Activated CD4-positive, alpha-beta T cell treated with anti-CD3 and anti-CD28 coated beads, Interleukin-2, amount 50 U/mL, for 16 hours (primary cell): ENCODE results near the gene PODXL2.

Experiments used
- DNase-seq: peaks from one replicate; pipeline ENCODE4 v3.0.0-alpha.2; 2020

The PODXL2 gene

DNA sequence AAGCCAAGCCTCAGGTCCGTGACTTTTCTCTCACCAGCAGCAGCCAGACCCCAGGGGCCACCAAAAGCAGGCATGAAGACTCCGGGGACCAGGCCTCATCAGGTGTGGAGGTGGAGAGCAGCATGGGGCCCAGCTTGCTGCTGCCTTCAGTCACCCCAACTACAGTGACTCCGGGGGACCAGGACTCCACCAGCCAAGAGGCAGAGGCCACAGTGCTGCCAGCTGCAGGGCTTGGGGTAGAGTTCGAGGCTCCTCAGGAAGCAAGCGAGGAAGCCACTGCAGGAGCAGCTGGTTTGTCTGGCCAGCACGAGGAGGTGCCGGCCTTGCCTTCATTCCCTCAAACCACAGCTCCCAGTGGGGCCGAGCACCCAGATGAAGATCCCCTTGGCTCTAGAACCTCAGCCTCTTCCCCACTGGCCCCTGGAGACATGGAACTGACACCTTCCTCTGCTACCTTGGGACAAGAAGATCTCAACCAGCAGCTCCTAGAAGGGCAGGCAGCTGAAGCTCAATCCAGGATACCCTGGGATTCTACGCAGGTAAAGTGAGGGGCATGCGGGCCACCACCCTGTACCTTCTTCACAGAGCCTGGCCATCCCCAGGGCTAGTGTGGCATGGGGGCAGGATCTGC is 31.8 kb downstream of the PODXL2 start:
- DNase-seq = no peak

DNA sequence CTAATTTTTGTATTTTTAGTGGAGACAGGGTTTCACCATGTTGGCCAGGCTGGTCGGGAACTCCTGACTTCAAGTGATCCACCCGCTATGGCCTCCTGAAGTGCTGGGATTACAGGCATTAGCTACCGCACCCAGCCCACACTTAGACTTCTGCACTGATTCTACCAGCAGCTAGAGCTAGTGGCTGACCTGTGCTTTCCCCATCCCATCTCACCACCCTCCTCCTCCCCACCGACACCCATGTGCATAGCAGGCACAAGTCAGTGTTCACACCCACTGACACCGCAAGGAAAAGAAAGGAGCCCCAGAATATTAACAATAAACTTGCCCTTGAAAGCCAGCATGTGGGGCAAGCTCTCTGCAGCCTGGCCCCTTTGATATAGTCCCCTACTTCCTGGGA is 32.6 kb downstream of the PODXL2 start:
- DNase-seq = no peak

DNA sequence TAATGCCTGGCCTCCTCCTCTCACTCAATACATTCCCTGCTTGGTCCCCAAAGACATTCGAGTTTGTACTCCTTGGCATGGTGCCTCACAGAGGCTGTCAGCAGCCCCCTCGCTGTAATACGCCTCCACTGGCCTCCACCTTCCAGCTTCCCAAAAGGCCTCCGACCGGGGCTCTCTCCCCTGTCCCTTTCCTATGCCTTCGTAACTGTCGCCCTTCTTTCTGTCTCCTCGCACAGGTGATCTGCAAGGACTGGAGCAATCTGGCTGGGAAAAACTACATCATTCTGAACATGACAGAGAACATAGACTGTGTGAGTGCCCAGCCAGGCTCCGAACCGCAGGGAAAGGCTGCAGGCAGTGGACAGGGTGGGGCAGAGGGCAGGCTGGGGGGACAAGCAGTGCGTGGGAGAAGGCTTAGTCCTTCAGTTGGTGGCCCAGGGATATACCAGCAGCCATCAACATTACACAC is 33.0 kb downstream of the PODXL2 start:
- DNase-seq = no peak

DNA sequence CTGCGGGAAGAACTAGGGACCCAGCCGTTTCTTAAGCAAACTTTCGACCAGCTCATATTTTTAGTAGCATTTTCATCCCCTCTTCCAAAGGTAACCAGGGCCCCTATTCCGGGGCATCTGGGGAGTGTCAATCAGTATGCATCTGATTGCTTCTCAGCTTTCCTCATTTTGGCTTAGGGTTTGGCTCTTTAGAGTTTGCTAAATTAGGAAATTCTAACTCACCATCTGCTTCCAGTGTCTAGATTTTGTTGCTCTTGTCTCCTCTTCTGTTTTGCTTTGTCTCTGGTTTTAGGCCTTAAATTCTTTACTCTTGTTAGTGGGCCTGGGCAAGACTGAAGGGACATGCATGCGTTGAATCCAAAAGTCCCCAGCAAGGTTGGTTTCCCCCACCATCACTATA is 34.2 kb downstream of the PODXL2 start:
- DNase-seq = no peak

DNA sequence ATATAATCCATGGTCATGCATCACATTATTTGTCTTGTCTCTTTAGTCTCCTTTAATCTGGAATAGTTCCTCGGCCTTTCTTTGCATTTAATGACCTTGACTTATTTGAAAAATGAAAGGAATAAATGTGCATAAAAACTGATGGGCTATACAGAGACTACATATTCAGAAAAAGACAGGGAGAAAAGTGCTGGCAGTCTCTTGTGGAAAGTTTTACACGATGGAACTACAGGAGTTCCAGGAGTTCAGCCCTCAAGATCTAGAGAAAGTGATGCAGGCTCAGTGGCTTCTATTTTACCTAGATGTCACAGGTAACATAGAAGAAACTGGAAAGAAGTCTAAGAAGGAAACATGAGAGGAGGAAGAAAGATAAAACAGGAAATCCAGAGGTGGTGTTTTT is 36.2 kb downstream of the PODXL2 start:
- DNase-seq = no peak

DNA sequence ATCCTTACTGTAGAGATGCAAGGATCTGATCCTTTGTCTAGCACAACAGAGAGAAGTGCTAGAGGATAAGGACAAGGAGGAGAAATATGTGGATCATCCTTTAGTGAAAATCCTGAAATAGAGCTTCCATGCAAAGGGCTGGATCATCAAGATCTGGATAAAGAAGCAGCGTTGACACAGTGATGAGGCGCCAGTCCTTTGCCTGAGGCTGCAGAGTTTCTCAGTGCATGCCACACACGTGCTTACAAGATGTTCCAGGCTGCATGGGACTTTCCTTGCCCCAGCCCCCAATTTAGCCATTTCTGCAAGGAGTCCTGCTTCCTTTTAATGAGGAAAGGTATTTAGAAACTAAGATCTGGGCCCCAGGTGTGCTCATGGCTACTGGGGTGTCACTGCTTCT is 36.6 kb downstream of the PODXL2 start:
- no peak for DNase-seq

DNA sequence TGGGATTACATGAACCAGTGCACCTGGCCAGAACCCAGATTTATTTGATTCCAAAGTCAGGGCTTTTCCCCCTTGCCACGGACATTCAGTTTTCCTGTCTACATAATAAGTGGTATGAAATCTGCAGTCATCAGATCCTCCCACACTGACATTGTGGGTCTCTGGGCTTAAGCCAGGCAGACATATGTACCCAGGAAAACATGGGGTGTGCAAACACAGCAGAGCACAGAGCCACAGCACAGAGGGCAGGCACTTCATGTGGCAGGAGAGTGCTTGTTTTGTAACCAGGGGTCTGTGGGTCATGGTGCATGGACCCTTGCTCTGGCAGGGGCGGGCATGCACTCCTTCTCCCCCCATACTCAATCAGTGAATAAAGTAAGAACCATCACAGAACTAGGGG is 37.7 kb downstream of the PODXL2 start:
- no peak for DNase-seq

DNA sequence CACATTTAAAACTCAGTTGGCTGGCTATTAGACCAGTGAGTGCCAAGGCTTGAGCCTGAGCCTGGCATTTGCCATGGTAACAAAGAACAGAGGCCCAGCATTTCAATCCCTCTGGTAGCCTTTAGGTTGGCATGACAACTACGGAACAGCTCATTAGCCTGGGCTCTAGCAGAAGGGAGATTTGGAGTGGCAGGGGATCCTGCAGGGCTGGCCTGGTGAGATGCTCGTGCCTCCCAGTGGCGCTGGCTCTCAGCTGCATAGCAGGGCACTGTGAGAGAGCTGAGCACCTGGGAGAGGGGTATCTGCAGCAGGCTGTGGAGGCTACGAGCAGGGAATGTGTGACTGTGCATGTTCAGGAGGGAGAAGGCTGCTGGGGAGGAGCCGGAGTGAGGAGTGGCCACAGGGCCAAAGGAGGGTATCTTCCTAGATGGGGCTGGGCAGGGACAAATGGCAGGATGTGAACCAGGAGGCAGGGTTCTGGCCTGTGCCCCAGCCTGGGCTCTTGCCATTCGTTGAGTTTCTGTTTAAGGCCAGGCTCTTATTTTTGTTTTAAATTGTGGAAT is 38.2 kb downstream of the PODXL2 start:
- DNase-seq = no peak

DNA sequence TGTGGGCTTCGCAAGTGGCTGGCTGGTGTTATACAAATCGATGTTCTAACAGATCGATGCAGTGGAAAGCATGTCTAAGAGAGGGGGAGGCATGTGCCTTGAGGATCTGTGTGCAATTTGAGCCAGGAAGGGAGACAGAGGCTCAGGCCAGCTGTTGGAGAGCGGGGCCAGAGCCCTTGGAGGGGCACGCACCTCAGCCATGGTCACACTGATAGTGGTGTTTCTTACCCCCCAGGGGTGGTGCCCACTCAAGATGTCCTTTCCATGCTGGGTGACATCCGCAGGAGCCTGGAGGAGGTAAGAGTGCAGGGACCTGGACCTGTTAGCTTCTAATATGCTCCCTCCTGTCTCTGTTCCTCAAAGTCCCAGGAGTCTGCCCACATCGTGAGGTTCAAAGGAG is 39.9 kb downstream of the PODXL2 start:
- no peak for DNase-seq

DNA sequence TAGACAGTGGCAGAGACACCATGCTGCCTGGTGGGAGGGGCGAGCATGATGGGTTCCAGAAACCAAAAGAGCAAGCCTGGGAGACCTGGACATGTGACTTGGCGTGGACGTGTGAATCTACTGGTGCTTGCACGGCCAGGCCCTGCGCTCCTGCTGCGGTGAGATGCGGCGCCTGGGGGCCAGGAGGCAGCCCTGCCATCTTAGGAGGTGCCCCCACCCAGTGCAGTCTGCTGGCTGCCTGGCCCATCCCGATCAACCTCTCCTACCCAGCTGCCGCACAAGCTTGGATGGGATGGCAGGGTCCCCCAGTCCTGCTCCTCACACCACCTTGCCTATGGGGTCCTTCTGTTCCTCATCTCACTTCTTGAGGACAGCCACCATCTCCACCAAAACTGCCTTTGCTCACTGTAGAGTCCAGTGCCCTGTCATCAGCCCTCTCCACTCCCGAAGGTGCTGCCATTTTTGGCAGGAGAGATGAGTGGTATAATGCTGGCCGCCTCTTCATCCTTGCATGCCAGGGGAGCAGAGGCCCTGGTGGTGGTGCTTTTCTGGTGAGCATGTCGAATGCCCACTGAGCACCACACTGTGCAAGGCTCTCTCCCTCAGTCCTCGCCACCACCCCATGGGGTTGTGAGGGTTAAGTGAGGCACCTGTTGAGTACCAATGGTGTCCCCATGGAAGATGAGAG is 40.7 kb downstream of the PODXL2 start:
- no peak for DNase-seq

DNA sequence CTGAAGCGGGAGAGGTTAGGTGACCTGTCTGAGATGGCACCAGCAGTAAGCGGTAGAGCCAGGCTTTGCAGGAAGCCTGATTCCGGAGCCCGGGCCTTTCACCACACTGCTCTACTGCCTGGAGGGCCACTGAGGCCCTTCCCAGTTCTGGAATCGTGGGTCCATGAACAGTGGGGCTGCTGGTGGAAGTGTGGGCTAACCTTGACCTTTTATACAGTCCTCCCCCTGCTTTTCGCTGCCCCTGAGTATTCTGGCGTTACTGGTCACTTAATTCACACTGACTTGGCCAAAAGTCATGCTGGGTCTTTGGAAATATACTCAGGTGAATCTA is 41.2 kb downstream of the PODXL2 start:
- no peak for DNase-seq

DNA sequence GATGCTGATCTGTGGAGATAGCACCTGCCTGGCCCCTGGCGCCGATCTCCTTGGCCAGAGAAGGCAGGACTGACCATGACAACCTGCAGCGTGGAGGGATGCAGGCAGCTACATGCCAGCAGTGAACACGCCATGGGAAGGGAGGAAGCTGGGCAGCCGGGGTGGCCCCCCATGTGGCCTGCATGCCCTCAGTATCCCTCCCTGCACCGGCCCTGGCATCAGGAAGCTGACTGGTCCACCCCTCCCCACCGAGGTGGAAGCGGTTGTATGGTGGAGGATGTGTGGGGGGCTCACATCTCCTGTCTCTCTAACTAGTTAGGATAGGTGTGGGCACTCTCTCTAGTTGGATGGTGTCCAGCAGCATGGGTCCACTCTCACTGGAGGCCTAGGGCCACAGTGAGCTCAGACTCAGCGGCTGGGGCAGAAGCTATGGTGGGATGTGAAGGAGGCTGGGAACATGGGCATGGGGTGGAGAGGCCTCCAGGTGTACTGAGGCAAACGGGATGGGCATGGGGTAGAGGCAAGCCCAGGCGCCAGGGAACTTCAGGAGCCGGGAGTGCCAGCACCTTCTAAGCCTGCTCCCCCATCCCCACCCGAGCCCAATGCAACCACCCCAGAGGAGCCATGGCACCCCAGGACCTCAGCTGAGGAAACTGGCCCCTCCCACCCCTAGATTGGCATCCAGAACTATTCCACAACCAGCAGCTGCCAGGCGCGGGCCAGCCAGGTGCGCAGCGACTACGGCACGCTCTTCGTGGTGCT is 42.0 kb downstream of the PODXL2 start:
- no peak for DNase-seq

DNA sequence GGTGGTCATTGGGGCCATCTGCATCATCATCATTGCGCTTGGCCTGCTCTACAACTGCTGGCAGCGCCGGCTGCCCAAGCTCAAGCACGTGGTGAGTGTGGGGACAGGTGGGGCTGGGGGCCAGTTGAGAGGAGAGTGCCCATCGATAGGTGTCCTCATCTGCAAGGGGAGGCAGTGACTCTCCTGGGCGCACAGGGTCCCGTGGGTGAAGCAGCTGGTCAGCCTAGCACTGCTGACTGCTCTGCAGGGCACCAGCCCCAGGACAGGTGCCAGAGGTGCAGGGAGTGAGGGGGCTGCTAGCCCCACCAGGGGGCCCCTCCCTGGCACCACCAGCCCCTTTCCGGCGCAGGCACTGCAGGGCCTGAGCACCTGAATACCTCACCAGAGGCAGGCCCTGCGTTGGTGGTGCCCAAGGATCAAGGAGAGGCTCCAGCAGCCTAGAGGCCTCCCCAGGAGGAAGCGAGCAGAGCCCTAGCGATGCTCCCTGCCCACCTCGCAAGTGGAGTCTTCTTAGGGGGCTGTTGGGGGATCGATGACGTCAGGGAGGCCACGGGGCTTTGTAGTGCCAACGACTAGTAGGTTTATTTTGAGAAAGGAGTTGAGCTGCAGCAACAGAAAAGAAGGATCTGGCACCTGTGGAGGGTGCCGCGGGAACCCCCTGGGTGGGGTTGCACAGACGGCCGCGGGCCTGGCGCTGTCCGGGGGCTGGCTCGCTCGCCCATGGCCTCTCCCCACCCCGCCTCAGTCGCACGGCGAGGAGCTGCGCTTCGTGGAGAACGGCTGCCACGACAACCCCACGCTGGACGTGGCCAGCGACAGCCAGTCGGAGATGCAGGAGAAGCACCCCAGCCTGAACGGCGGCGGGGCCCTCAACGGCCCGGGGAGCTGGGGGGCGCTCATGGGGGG is 42.8 kb downstream of the PODXL2 start:
- peak; percentile 21 for DNase-seq

DNA sequence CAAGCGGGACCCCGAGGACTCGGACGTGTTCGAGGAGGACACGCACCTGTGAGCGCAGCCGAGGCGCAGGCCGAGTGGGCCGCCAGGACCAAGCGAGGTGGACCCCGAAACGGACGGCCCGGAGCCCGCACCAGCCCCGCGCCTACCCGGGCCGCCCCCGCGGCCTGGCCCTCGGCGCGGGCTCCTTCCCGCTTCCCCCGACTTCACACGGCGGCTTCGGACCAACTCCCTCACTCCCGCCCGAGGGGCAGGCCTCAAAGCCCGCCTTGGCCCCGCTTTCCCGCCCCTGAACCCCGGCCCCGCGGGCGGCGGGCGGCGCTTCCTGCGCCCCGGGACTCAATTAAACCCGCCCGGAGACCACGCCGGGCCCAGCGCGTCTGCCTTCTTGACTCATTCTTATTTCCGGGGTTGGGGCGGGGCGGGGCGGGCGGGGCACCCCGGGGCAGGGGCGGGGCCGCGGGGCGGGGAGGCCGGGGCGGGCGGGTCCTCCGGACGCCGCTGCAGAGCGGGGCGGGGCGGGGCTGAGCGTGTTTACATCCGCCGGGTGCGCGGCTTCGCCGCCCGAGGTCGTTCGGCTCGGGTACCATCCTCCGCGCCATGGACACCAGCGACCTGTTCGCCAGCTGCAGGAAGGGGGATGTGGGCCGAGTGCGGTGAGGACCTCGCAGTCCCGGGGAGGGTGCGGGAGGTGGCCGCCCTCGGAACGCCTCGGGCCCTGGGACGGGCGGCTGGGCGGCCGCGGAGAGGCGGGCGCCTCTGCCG is 43.6 kb downstream of the PODXL2 start, which contains the start of gene ABTB1:
ABTB1 (plus strand) TSS at position 524 of the 762 bp plus-strand sequence; CDS start at position 598, 74 bp downstream.
- DNase-seq = peak; percentile 86

DNA sequence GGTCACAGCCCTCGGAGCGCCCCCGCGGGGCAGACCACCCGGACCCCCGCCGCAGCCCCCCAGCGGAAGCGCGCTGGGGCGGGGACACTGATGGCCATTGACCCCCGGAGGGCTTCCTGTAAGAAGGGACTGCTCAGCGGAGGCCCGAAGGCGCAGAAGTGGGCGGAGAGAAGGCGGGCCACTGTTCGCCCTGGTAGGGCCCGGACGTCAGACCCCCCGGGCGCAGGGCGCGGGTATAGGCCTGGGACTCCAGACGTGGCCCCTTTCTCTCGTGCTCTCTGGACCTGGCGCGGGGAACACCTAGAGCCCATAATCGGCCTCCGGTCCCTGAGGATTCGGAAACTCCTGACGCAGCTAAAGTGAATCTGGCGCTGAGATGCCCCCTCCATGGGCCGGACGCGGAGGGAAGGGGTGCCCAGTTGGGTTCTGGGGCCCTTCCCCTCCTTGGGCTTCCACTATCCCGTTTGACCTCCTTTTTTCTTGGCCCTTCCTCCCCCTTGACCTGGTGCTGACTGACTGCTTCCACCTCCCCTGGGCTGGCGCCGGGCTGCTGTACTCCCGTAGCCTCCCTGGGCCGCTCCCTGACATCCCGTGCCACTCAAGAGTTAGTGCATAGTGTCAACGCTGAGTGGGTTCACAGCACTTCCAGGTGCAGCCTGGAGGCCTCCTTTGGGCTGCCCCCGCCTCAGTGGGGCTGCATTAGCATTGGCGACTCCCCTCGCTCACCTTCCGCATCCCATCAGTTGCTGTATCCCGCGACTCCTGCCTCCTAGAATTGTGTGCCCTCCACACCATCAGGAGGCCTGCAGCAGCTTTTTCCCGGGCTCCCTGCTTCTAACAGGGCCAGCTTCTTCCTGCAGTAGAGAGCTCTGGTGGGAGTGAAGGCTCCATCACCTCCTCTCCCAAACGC is 44.5 kb downstream of the PODXL2 start:
- peak; percentile 26 for DNase-seq

DNA sequence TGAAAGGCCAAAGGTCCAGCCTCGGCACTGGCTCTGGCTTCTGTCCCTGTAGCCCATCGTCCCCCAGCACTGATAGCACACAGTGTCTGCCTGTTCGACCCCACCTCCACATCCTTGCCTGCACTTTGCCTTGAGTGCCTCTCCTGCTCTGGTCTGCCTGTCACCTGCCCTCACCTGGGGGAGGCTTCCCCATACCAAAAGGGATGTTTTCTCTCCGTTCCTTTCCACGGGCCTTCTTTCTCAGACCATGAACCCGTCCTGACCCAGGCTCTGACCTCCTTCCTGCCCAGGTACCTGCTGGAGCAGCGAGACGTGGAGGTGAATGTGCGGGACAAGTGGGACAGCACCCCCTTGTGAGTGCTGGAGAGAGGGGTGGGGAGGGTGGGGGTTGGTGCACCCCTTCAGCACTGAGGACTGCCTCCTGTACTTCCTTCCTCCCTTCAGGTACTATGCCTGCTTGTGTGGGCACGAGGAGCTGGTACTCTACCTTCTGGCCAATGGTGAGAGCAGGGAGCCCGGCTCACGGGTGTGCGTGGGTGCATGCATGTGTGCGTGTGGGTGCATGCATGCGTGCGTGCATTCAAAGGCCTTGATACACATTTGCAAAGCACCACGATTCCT is 45.2 kb downstream of the PODXL2 start:
- no peak for DNase-seq

DNA sequence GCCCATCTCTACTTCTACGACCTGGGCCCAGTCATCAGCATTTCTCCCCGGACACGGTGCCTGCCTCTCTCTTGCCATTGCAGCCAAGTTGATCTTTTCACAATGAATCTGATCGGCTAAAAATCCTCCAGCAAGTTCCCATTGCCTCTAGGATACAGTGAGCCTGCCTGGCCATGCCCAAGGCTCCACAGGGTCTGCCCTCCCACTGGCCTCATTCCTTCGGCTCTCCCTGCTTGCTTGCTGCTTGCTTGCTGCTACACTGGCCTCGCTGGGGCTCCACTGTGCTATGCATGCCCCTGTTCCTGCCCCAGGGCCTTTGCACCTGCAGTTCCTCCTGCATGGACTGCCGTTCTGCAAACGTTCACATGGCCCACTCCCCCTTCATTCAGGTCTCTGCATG is 45.8 kb downstream of the PODXL2 start:
- no peak for DNase-seq

DNA sequence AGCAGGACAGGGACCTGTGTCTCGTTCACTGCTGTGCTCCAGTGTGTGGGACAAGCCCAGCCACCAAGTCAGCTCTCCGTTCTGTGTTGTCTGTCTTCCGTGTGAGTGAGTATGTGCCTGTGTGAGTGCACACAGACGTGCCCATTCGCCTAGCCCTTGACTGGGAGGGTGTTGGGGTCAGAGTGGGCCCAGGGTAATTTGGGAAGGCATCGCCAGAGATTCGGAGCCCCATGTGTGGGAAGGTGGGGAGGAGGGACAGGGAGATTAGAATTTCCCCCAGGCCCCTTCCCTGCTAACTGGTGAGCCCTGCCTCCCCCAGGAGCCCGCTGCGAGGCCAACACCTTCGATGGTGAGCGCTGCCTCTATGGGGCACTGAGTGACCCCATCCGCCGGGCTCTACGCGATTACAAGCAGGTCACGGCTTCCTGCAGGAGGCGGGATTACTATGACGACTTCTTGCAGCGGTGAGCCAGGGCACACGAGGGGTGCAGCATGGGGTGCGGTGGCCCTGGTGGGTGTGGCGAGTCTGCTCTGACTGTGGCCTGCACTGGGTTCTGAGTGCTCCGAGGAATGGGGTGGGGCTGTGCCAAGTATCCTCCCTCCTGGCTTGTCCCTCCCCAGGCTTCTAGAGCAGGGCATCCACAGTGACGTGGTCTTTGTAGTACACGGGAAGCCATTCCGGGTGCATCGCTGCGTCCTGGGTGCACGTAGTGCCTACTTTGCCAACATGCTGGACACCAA is 46.8 kb downstream of the PODXL2 start:
- no peak for DNase-seq

DNA sequence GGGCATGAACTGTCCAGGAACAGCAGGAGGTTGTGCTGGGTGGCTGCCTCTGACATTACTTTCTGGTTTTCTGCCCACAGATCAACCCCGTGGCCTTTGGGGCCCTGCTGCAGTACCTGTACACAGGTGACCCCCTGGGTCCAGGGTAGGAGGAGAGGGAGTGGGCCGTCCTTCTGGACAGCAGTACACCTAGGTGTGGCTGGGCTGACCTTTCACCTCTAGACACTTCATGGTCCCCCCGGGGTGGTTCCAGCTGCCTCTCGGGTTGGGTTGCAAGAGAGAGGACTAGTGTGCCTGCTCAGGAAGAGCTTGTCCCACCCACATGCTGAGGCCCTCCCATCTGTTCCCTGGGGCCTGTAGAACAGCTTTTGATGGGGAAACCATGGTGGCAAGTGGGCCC is 47.5 kb downstream of the PODXL2 start:
- DNase-seq = no peak

DNA sequence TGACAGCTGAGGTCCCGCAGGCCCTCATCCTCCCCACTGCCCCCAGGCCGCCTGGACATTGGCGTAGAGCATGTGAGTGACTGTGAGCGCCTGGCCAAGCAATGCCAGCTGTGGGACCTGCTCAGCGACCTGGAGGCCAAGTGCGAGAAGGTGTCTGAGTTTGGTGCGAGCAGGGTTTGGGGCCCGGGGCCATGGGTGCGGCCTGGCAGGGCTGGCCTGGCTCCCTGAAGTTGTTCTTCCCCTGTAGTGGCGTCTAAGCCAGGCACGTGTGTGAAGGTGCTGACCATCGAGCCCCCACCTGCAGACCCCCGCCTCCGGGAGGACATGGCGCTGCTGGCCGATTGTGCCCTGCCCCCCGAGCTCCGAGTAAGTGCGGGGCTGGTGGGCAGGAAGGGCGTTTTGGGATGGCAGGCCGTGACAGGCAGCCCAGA is 48.0 kb downstream of the PODXL2 start:
- DNase-seq = no peak
